A549 (cell line): Measurements from ENCODE around the gene N4BP2. TPM values are rescaled to one million over a fixed set of nuclear protein-coding genes. Genes with fewer than 3 reads are reported as not detected.

ENCODE experiments used
- ATAC-seq, 2 experiments: fragments of 200-7000 bp in 1 of 2; fragments of >200 bp in 1 of 2; cut with Nextera tagmentation in 1 of 2; cut with Tn5 transposase in 1 of 2; 3 replicates each; pipeline versions ENCODE4 v1.8.0 to v1.9.1; 2018 to 2020; ENCODE audit warnings: mild to moderate bottlenecking in 1 of 2, moderate library complexity in 1 of 2
- CTCF ChIA-PET: fragments of 300-600 bp; sonication (Branson Sonifier 250); formaldehyde crosslinking; extraction: SDS; loops from one replicate; lab custom pipeline; 2021; ENCODE audit warnings: antibody characterized with exemption, inconsistent platforms; lab: Yijun Ruan, JAX
- POLR2A ChIA-PET: fragments of 350-600 bp; formaldehyde crosslinking; extraction: SDS; loops from one replicate; lab custom pipeline; 2021; ENCODE audit warnings: antibody characterized with exemption, inconsistent platforms; lab: Yijun Ruan, JAX
- DNase-seq, 2 experiments: peaks; one replicate each; pipeline versions ENCODE4 v3.0.0 to v3.0.0-alpha.2; 2011 to 2016; ENCODE audit warnings: low read depth in 1 of 2, low spot score in 1 of 2
- FAIRE-seq: peaks from 2 replicates; lab custom pipeline; 2011; peaks lifted over from hg19 to GRCh38; lab: Jason Lieb, UNC
- H3K27ac ChIP-seq, 2 experiments: fragments of >200 bp; sonication (Bioruptor Twin); formaldehyde crosslinking; 3 replicates each; pipeline ENCODE4 v1.5.1; 2016 to 2017
- H3K4me1 ChIP-seq: fragments of >200 bp; sonication (Bioruptor Twin); formaldehyde crosslinking; 3 replicates; pipeline ENCODE4 v1.6.1; 2016
- H3K4me2 ChIP-seq: fragments of >200 bp; sonication (Bioruptor Twin); formaldehyde crosslinking; 3 replicates; pipeline ENCODE4 v1.6.1; 2016
- H3K4me3 ChIP-seq: fragments of >200 bp; sonication (Bioruptor Twin); formaldehyde crosslinking; 3 replicates; pipeline ENCODE4 v1.5.1; 2016
- H3K9me3 ChIP-seq: fragments of >200 bp; sonication (Bioruptor Twin); formaldehyde crosslinking; 3 replicates; pipeline ENCODE4 v1.6.1; 2016
- ATOH8 ChIP-seq: fragments of 250-450 bp; sonication (Bioruptor Pico); IDR thresholded peaks from 2 replicates; pipeline ENCODE4 v1.5.0; 2020; ENCODE audit warnings: low read depth, mild to moderate bottlenecking, moderate library complexity
- BHLHE40 ChIP-seq: IDR thresholded peaks from 2 replicates; pipeline ENCODE4 v1.6.1; 2012; ENCODE audit warnings: low read depth, low read length, inconsistent platforms
- CEBPB ChIP-seq, 2 experiments: fragments of >200 bp in 1 of 2; sonication (Bioruptor Twin) in 1 of 2; formaldehyde crosslinking in 1 of 2; IDR thresholded peaks; 2 replicates each; pipeline ENCODE4 v1.6.1; 2012 to 2016
- CHD2 ChIP-seq: fragments of 150-350 bp; IDR thresholded peaks from 2 replicates; pipeline ENCODE4 v1.6.1; 2014; ENCODE audit warnings: low read length; ENCODE audit not compliant: partially characterized antibody
- ELK1 ChIP-seq: fragments of 150-350 bp; IDR thresholded peaks from 2 replicates; pipeline ENCODE4 v1.6.1; 2014; ENCODE audit warnings: low read depth, mild to moderate bottlenecking, low read length
- ESRRA ChIP-seq: fragments of 150-350 bp; IDR thresholded peaks from 2 replicates; pipeline ENCODE4 v1.6.1; 2014; ENCODE audit warnings: mild to moderate bottlenecking, low read length, borderline replicate concordance
- FOSB ChIP-seq: fragments of 250-450 bp; sonication (Bioruptor Pico); IDR thresholded peaks from 2 replicates; pipeline ENCODE4 v1.5.0; 2020; ENCODE audit warnings: mild to moderate bottlenecking, moderate library complexity
- FOSL2 ChIP-seq, 2 experiments: fragments of 450-650 bp in 1 of 2; fragments of >200 bp in 1 of 2; sonication (Bioruptor Twin) in 1 of 2; formaldehyde crosslinking; IDR thresholded peaks; 2 replicates each; pipeline versions ENCODE4 v1.5.0 to v1.6.1; 2016 to 2020; ENCODE audit warnings: mild to moderate bottlenecking in 1 of 2, moderate library complexity in 1 of 2
- GATA3 ChIP-seq: IDR thresholded peaks from 2 replicates; pipeline ENCODE4 v1.6.1; 2012; ENCODE audit warnings: borderline replicate concordance
- HOXB13 ChIP-seq: fragments of 250-450 bp; sonication (Bioruptor Pico); IDR thresholded peaks from 2 replicates; pipeline ENCODE4 v1.5.0; 2020; ENCODE audit warnings: low read depth, mild to moderate bottlenecking, moderate library complexity
- JUN ChIP-seq, 2 experiments: fragments of >200 bp; sonication (Bioruptor Twin); formaldehyde crosslinking; IDR thresholded peaks; 2 replicates in 1 of 2; 3 replicates in 1 of 2; pipeline ENCODE4 v1.6.1; 2016 to 2017
- JUNB ChIP-seq: fragments of >200 bp; sonication (Bioruptor Twin); formaldehyde crosslinking; IDR thresholded peaks from 2 replicates; pipeline ENCODE4 v1.6.1; 2016
- KDM1A ChIP-seq: fragments of 200-600 bp; sonication (generic); IDR thresholded peaks from 2 replicates; pipeline ENCODE4 v1.6.1; 2016; ENCODE audit warnings: low read depth, mild to moderate bottlenecking
- MAX ChIP-seq: IDR thresholded peaks from 2 replicates; pipeline ENCODE4 v1.6.1; 2012
- NPAS2 ChIP-seq: fragments of 250-450 bp; sonication (Bioruptor Pico); IDR thresholded peaks from 2 replicates; pipeline ENCODE4 v1.8.0; 2022; ENCODE audit warnings: mild to moderate bottlenecking, moderate library complexity, borderline replicate concordance
- NR3C1 ChIP-seq: fragments of >200 bp; sonication (Bioruptor Twin); formaldehyde crosslinking; IDR thresholded peaks from 3 replicates; pipeline ENCODE4 v1.6.1; 2017
- PBX3 ChIP-seq: IDR thresholded peaks from 2 replicates; pipeline ENCODE4 v1.6.1; 2012
- RAD21 ChIP-seq, 2 experiments: fragments of >200 bp in 1 of 2; sonication (Bioruptor Twin) in 1 of 2; formaldehyde crosslinking in 1 of 2; IDR thresholded peaks in 1 of 2; conservative IDR thresholded peaks in 1 of 2; 2 replicates in 1 of 2; 3 replicates in 1 of 2; pipeline ENCODE4 v1.6.1; 2012 to 2018; ENCODE audit warnings: inconsistent platforms in 1 of 2
- RFX5 ChIP-seq: fragments of 450-650 bp; IDR thresholded peaks from 2 replicates; pipeline ENCODE4 v1.7.1; 2014; ENCODE audit warnings: antibody characterized with exemption, mild to moderate bottlenecking, moderate library complexity
- RNF2 ChIP-seq: fragments of 200-600 bp; sonication (generic); IDR thresholded peaks from 2 replicates; pipeline ENCODE4 v1.6.1; 2016; ENCODE audit warnings: low read depth, mild to moderate bottlenecking, antibody characterized with exemption, moderate library complexity, borderline replicate concordance
- ZFP36 ChIP-seq: fragments of 450-650 bp; IDR thresholded peaks from 2 replicates; pipeline ENCODE4 v1.6.1; 2014; ENCODE audit warnings: borderline replicate concordance; ENCODE audit not compliant: partially characterized antibody
- ZNF302 ChIP-seq: fragments of 250-450 bp; sonication (Bioruptor Pico); IDR thresholded peaks from 2 replicates; pipeline ENCODE4 v1.9.0; 2021; ENCODE audit warnings: inconsistent platforms, mild to moderate bottlenecking, moderate library complexity
- whole genome bisulfite sequencing: methylation state at CpG from one replicate; pipeline ENCODE4 v1.1.6; 2017; ENCODE audit errors: missing lambda C conversion rate; 5-methylcytosine and 5-hydroxymethylcytosine counted together
- polyA plus RNA-seq, 4 experiments: library from polyadenylated mRNA; depleted of rRNA in 3 of 4; stranded (reverse); fragments of >200 nt; fragmentation: RNase III in 1 of 4; extraction: RNeasy Plus Mini Kit Qiagen cat#74134 plus additional on column Dnase treatment in 1 of 4; gene quantifications; 2 replicates in 3 of 4; 3 replicates in 1 of 4; pipeline ENCODE4 v1.2.3, GENCODE V29; 2011 to 2017

Gene N4BP2
- polyA plus RNA-seq, 2 of the 4 experiments (the other 2 are of a cell fraction): 2.7 to 10.4 TPM

- Histone ChIP-seq H3K9me3 (no peaks in the 10 kb centered on the region), H3K4me2 (peak overlapping the region; percentile 5; the same call in 1 of the 3 replicates), H3K4me3 (no peak overlapping the region), H3K27ac (peak overlapping the region; percentile 6 to 52; a peak in 3 of 6 replicates), H3K4me1 (peaks cover 5% of the 10 kb centered on the region; the same call in 1 of the 3 replicates)
- 26% methylated on average over 1 of the region's 1 CpG for WGBS
- no peak for ATAC-seq
- TF ChIP-seq RAD21 (conservative IDR thresholded peaks at IDR 0.05 in 1 of 2, IDR thresholded peaks at IDR 0.05 in 1 of 2) (no peak), FOSL2 (IDR thresholded peaks at IDR 0.05) (no peak), FOSL2 (CRISPR knock-in tag; IDR thresholded peaks at IDR 0.05) (peak; percentile 51), ELK1 (no peak), CEBPB (IDR thresholded peaks at IDR 0.05) (peak in 1 of 2 experiments; percentile 38; a peak in 1 of 4 replicates), GATA3 (no peak), NPAS2 (CRISPR knock-in tag) (no peak), CHD2 (no peak)
- CTCF ChIA-PET: interaction anchor here (1.3 kb wide), 1 partner anchor 33 kb away, joined by 3 read pairs; no protein-coding TSS in a partner anchor
- POLR2A ChIA-PET: no interaction called here
- FAIRE-seq: no peak
- DNase-seq: peak in 1 of 2 experiments; percentile 42
Observed at GRCh38 chr4:40180356-40180755, 123.7 kb downstream of the N4BP2 start.

- POLR2A ChIA-PET: interaction anchor here (0.6 kb wide), 1 partner anchor 477 kb away, joined by 3 read pairs; no protein-coding TSS in a partner anchor
- no peaks in the 10 kb centered on the region for H3K9me3 ChIP-seq
- ATAC-seq (no peak), DNase-seq (no peak), FAIRE-seq (no peak)
- H3K4me1 ChIP-seq: peaks cover 11% of the 10 kb centered on the region; the same call in 2 of the 3 replicates
- H3K27ac ChIP-seq: peak overlapping the region; percentile 22 to 58; a peak in 3 of 6 replicates
- WGBS: 77% methylated on average over 4 of the region's 4 CpGs
- TF ChIP-seq ATOH8 (no peak), RNF2 (no peak)
- H3K4me3 ChIP-seq: no peak overlapping the region
- CTCF ChIA-PET: interaction anchor here (1.2 to 1.3 kb wide), 2 partner anchors 31 to 135 kb away, joined by 3 to 6 read pairs; no protein-coding TSS in a partner anchor
- no peak overlapping the region for H3K4me2 ChIP-seq
Observed at GRCh38 chr4:40182001-40182400, 125.4 kb downstream of the N4BP2 start.

- POLR2A ChIA-PET: no interaction called here
- CTCF ChIA-PET: interaction anchor here (1.2 kb wide), 1 partner anchor 134 kb away, joined by 6 read pairs; no protein-coding TSS in a partner anchor
- WGBS: 95% methylated on average over 3 of the region's 3 CpGs
- ATAC-seq (no peak), FAIRE-seq (no peak), DNase-seq (no peak)
- H3K27ac ChIP-seq: peak overlapping the region in 1 of 2 experiments; percentile 27; a peak in 1 of 6 replicates
- H3K9me3 ChIP-seq: no peaks in the 10 kb centered on the region
- H3K4me2 ChIP-seq: no peak overlapping the region
- H3K4me1 ChIP-seq: peaks cover 11% of the 10 kb centered on the region; the same call in 2 of the 3 replicates
- no peak for TF ChIP-seq HOXB13 (CRISPR knock-in tag)
- no peak for TF ChIP-seq KDM1A
- no peak for TF ChIP-seq FOSB (CRISPR knock-in tag)
- TF ChIP-seq NR3C1: no peak
- TF ChIP-seq MAX: no peak
- no peak for TF ChIP-seq FOSL2 (IDR thresholded peaks at IDR 0.05)
- no peak for TF ChIP-seq FOSL2 (CRISPR knock-in tag; IDR thresholded peaks at IDR 0.05)
- no peak for TF ChIP-seq RFX5
- TF ChIP-seq BHLHE40: no peak
- no peak for TF ChIP-seq ZNF302 (CRISPR knock-in tag)
- no peak for TF ChIP-seq ZFP36
- TF ChIP-seq CEBPB (IDR thresholded peaks at IDR 0.05): no peak
- TF ChIP-seq CHD2: no peak
- TF ChIP-seq ESRRA: no peak
- TF ChIP-seq JUNB: no peak
- TF ChIP-seq PBX3: no peak
- TF ChIP-seq JUN (IDR thresholded peaks at IDR 0.05): no peak
- no peak for TF ChIP-seq RAD21 (conservative IDR thresholded peaks at IDR 0.05 in 1 of 2, IDR thresholded peaks at IDR 0.05 in 1 of 2)
- no peak overlapping the region for H3K4me3 ChIP-seq
Observed at GRCh38 chr4:40182954-40183353, 126.3 kb downstream of the N4BP2 start.
